Smooth muscle cell (in vitro differentiated cells): ENCODE measurements around the gene CCDC69. TPM values are rescaled to one million over a fixed set of nuclear protein-coding genes. Genes with fewer than 3 reads are reported as not detected.
A peak's percentile ranks its signal among the peaks of the same experiment; 100 is the strongest.

ENCODE experiments used
- DNase-seq: peaks from one replicate; lab custom pipeline; 2025; ENCODE audit not compliant: unreplicated experiment; lab: John Stamatoyannopoulos, UW
- H2AFZ ChIP-seq: fragments of 200-600 bp; sonication (generic); 2 replicates; pipeline ENCODE4 v1.6.0; 2016; ENCODE audit warnings: antibody characterized with exemption, low read depth, mild to moderate bottlenecking
- H3F3A ChIP-seq: fragments of 200-600 bp; sonication (generic); 2 replicates; pipeline ENCODE4 v1.6.0; 2017; ENCODE audit warnings: antibody characterized with exemption, low read depth
- H3K27ac ChIP-seq: fragments of 200-600 bp; sonication (generic); 2 replicates; pipeline ENCODE4 v1.5.1; 2016; ENCODE audit warnings: low read depth, mild to moderate bottlenecking
- H3K27me3 ChIP-seq: fragments of 200-600 bp; sonication (generic); 2 replicates; pipeline ENCODE4 v1.6.1; 2016; ENCODE audit warnings: low read depth, mild to moderate bottlenecking
- H3K36me3 ChIP-seq: fragments of 200-600 bp; sonication (generic); 2 replicates; pipeline ENCODE4 v1.5.1; 2016; ENCODE audit warnings: low read depth
- H3K4me1 ChIP-seq: fragments of 200-600 bp; sonication (generic); 2 replicates; pipeline ENCODE4 v1.5.1; 2016; ENCODE audit warnings: low read depth
- H3K4me2 ChIP-seq: fragments of 200-600 bp; sonication (generic); 2 replicates; pipeline ENCODE4 v1.6.0; 2016; ENCODE audit warnings: mild to moderate bottlenecking
- H3K4me3 ChIP-seq: fragments of 200-600 bp; sonication (generic); 2 replicates; pipeline ENCODE4 v1.5.1; 2016; ENCODE audit warnings: mild to moderate bottlenecking
- H3K79me2 ChIP-seq: fragments of 200-600 bp; sonication (generic); 2 replicates; pipeline ENCODE4 v1.6.0; 2016; ENCODE audit warnings: low read depth, mild to moderate bottlenecking
- H3K9ac ChIP-seq: fragments of 200-600 bp; sonication (generic); 2 replicates; pipeline ENCODE4 v1.6.0; 2016; ENCODE audit warnings: low read depth
- H3K9me3 ChIP-seq: fragments of 200-600 bp; sonication (generic); replicated peaks from 2 replicates; pipeline ENCODE4 v1.5.1; 2016; ENCODE audit warnings: low read depth
- H4K20me1 ChIP-seq: fragments of 200-600 bp; sonication (generic); 2 replicates; pipeline ENCODE4 v1.6.0; 2016; ENCODE audit warnings: low read depth
- CTCF ChIP-seq: fragments of 200-600 bp; sonication (generic); IDR thresholded peaks from 2 replicates; pipeline ENCODE4 v1.5.1; 2017; ENCODE audit warnings: borderline replicate concordance, mild to moderate bottlenecking, antibody characterized with exemption; ENCODE audit not compliant: insufficient read depth, poor library complexity, severe bottlenecking
- WGBS: methylation state at CpG from one replicate; pipeline ENCODE4 v1.1.7; 2016; ENCODE audit warnings: low lambda C conversion rate; 5-methylcytosine and 5-hydroxymethylcytosine counted together
- polyA plus RNA-seq: library from polyadenylated mRNA; unstranded; fragments of >200 nt; fragmentation: Nextera tagmentation; extraction: Ambion mirVana; gene quantifications from 2 replicates; pipeline ENCODE4 v1.2.1, GENCODE V29; 2016
- total RNA-seq: library from RNA; depleted of rRNA; stranded (reverse); fragments of >200 nt; gene quantifications from 2 replicates; pipeline ENCODE4 v1.2.3, GENCODE V29; 2014

Gene CCDC69
- total and polyA plus RNA-seq, 2 experiments from 2014 or later = 1.1 to 1.2 TPM

GRCh38 chr5:151153766-151154272 is 70.1 kb downstream of the CCDC69 start:
- peaks cover 76% of the 10 kb centered on the region for H4K20me1 ChIP-seq
- peaks cover 92% of the 10 kb centered on the region for H3K79me2 ChIP-seq
- TF ChIP-seq CTCF = no peak
- H3K4me2 ChIP-seq = peak overlapping the region; percentile 94
- no peak overlapping the region for H3K9ac ChIP-seq
- no peak overlapping the region for H3K4me3 ChIP-seq
- no peak for DNase-seq
- peaks cover 19% of the 10 kb centered on the region for H3F3A ChIP-seq
- H3K27me3 ChIP-seq = no peaks in the 10 kb centered on the region
- no peaks in the 10 kb centered on the region for H3K9me3 ChIP-seq
- H3K36me3 ChIP-seq = no peaks in the 10 kb centered on the region
- peak overlapping the region; percentile 36 for H3K27ac ChIP-seq
- H2AFZ ChIP-seq = no peak overlapping the region
- 91% methylated on average over 3 of the region's 3 CpGs for WGBS
- H3K4me1 ChIP-seq = peaks cover 23% of the 10 kb centered on the region

- Histone ChIP-seq H3K4me3 (no peak overlapping the region), H3K36me3 (no peaks in the 10 kb centered on the region), H3F3A (peaks cover 19% of the 10 kb centered on the region), H3K4me1 (peaks cover 23% of the 10 kb centered on the region), H4K20me1 (peaks cover 81% of the 10 kb centered on the region), H3K27me3 (no peaks in the 10 kb centered on the region), H3K4me2 (peak overlapping the region; percentile 43), H2AFZ (no peak overlapping the region), H3K27ac (peak overlapping the region; percentile 36), H3K9me3 (no peaks in the 10 kb centered on the region), H3K79me2 (peaks cover 97% of the 10 kb centered on the region), H3K9ac (no peak overlapping the region)
- DNase-seq = no peak
- no peak for TF ChIP-seq CTCF
- WGBS = 86% methylated on average over 3 of the region's 3 CpGs
These were observed 70.6 kb downstream of the CCDC69 start for GRCh38 chr5:151153300-151153699.

GRCh38 chr5:151151793-151152192 is 72.1 kb downstream of the CCDC69 start:
- TF ChIP-seq CTCF = no peak
- Histone ChIP-seq H3K27ac (peak overlapping the region; percentile 79), H3K79me2 (peaks cover 100% of the 10 kb centered on the region), H3F3A (peaks cover 19% of the 10 kb centered on the region), H3K9me3 (no peaks in the 10 kb centered on the region), H3K4me2 (peak overlapping the region; percentile 31), H3K36me3 (no peaks in the 10 kb centered on the region), H2AFZ (no peak overlapping the region), H3K4me1 (peaks cover 18% of the 10 kb centered on the region), H4K20me1 (peaks cover 96% of the 10 kb centered on the region), H3K9ac (no peak overlapping the region), H3K4me3 (no peak overlapping the region), H3K27me3 (no peaks in the 10 kb centered on the region)
- 48% methylated on average over 5 of the region's 5 CpGs for WGBS
- DNase-seq = no peak

GRCh38 chr5:151151263-151151660 is 72.6 kb downstream of the CCDC69 start:
- 71% methylated on average over 2 of the region's 2 CpGs for WGBS
- Histone ChIP-seq H3K79me2 (peaks cover 100% of the 10 kb centered on the region), H3K27me3 (no peaks in the 10 kb centered on the region), H3K9ac (peak overlapping the region; percentile 22), H4K20me1 (peaks cover 99% of the 10 kb centered on the region), H2AFZ (no peak overlapping the region), H3F3A (peaks cover 19% of the 10 kb centered on the region), H3K4me1 (peaks cover 12% of the 10 kb centered on the region), H3K36me3 (no peaks in the 10 kb centered on the region), H3K4me2 (peak overlapping the region; percentile 57), H3K9me3 (no peaks in the 10 kb centered on the region), H3K27ac (peak overlapping the region; percentile 79), H3K4me3 (no peak overlapping the region)
- no peak for DNase-seq
- TF ChIP-seq CTCF = no peak
